K562 (cell line): ENCODE data around the gene LZTS3. TPM values are rescaled to one million over a fixed set of nuclear protein-coding genes. Genes with fewer than 3 reads are reported as not detected.

Experiments used
- ATAC-seq: fragments of 200-7000 bp; cut with Tn5 transposase; 3 replicates; pipeline ENCODE4 v1.9.1; 2020; ENCODE audit warnings: moderate library complexity
- BruUV-seq: library from RNA; stranded (reverse); fragments of 400-500 nt; replicated peaks from 2 replicates; lab custom pipeline; 2021; lab: Mats Ljungman, UMichigan
- CTCF ChIA-PET: fragments of 300-600 bp; formaldehyde crosslinking; extraction: SDS; loops from one replicate; lab custom pipeline; 2021; ENCODE audit warnings: low intra/inter-chr PET ratio; lab: Yijun Ruan, JAX
- POLR2A ChIA-PET: fragments of 300-600, 350-650 bp; sonication (Branson Sonifier 250); formaldehyde crosslinking; extraction: SDS; loops from one replicate; lab custom pipeline; 2021; ENCODE audit warnings: antibody characterized with exemption, inconsistent platforms; lab: Yijun Ruan, JAX
- DNase-seq, 4 experiments: peaks; one replicate each; pipeline versions ENCODE4 v3.0.0 to v3.0.0-alpha.2; 2011 to 2018; ENCODE audit warnings: low spot score in 3 of 4, mixed read lengths in 3 of 4; ENCODE audit errors: extremely low read depth in 1 of 4
- FAIRE-seq: peaks from 2 replicates; lab custom pipeline; 2011; peaks lifted over from hg19 to GRCh38; lab: Jason Lieb, UNC
- H2AFZ ChIP-seq: 2 replicates; pipeline ENCODE4 v1.6.0; 2011; ENCODE audit warnings: low read depth, low read length, control low read depth, inconsistent platforms
- H3K27ac ChIP-seq: fragments of 200-600 bp; 3 replicates; pipeline ENCODE4 v1.8.0; 2011; ENCODE audit warnings: low read depth, mild to moderate bottlenecking, control low read depth, inconsistent platforms, low read length, moderate library complexity, mixed read lengths; ENCODE audit errors: extremely low read depth
- H3K27me3 ChIP-seq, 2 experiments: fragments of 300-600 bp in 1 of 2; 2 replicates in 1 of 2; 3 replicates in 1 of 2; pipeline versions ENCODE4 v1.6.0 to v1.8.0; 2011; ENCODE audit warnings: inconsistent platforms in 2 of 2, low read length in 2 of 2, mild to moderate bottlenecking in 1 of 2, mixed read lengths in 1 of 2, moderate library complexity in 1 of 2; ENCODE audit not compliant: control insufficient read depth in 2 of 2, insufficient read depth in 2 of 2
- H3K36me3 ChIP-seq: fragments of 300-600 bp; 3 replicates; pipeline ENCODE4 v1.8.0; 2011; ENCODE audit warnings: mild to moderate bottlenecking, low read length, inconsistent platforms; ENCODE audit not compliant: control insufficient read depth, insufficient read depth
- H3K4me1 ChIP-seq, 2 experiments: fragments of 200-600 bp in 1 of 2; replicated peaks in 1 of 2; 2 replicates in 1 of 2; 3 replicates in 1 of 2; pipeline versions ENCODE4 v1.5.1 to v1.8.0; 2011; ENCODE audit warnings: inconsistent platforms in 2 of 2, low read length in 2 of 2, mild to moderate bottlenecking in 1 of 2, mixed read lengths in 1 of 2, moderate library complexity in 1 of 2; ENCODE audit not compliant: control insufficient read depth in 2 of 2, insufficient read depth in 2 of 2
- H3K4me2 ChIP-seq: 2 replicates; pipeline ENCODE4 v1.6.1; 2011; ENCODE audit warnings: low read length, control low read depth, inconsistent platforms, mixed read lengths; ENCODE audit not compliant: insufficient read depth
- H3K4me3 ChIP-seq: fragments of 200-600 bp; sonication (generic), shearing (Covaris generic); 2 replicates; pipeline ENCODE4 v1.5.1; 2016; ENCODE audit warnings: control low read depth, inconsistent platforms
- H3K79me2 ChIP-seq: fragments of 200-600 bp; 3 replicates; pipeline ENCODE4 v1.8.0; 2011; ENCODE audit warnings: low read length, inconsistent platforms; ENCODE audit not compliant: control insufficient read depth, insufficient read depth
- H3K9ac ChIP-seq, 2 experiments: 2 replicates each; pipeline versions ENCODE4 v1.6.0 to v1.6.1; 2011; ENCODE audit warnings: low read depth in 2 of 2, low read length in 2 of 2, control low read depth in 1 of 2, inconsistent platforms in 1 of 2, mild to moderate bottlenecking in 1 of 2, mixed read lengths in 1 of 2; ENCODE audit not compliant: insufficient read depth in 1 of 2
- H3K9me1 ChIP-seq: one replicate; pipeline ENCODE4 v1.6.0; 2011; ENCODE audit warnings: inconsistent platforms, mild to moderate bottlenecking, low read length, moderate library complexity; ENCODE audit not compliant: control insufficient read depth, insufficient read depth
- H3K9me3 ChIP-seq: replicated peaks from 2 replicates; pipeline ENCODE4 v1.5.1; 2011; ENCODE audit warnings: low read depth, low read length, inconsistent platforms; ENCODE audit not compliant: control insufficient read depth, insufficient read depth
- H4K20me1 ChIP-seq: replicated peaks from 2 replicates; pipeline ENCODE4 v1.6.1; 2011; ENCODE audit warnings: low read length, inconsistent platforms, mixed read lengths; ENCODE audit not compliant: control insufficient read depth, insufficient read depth
- HEY1 ChIP-seq: fragments of 250-450 bp; sonication (Bioruptor Pico); IDR thresholded peaks from 2 replicates; pipeline ENCODE4 v1.5.0; 2020; ENCODE audit warnings: mild to moderate bottlenecking, moderate library complexity, borderline replicate concordance
- HLTF ChIP-seq: fragments of 450-650 bp; IDR thresholded peaks from 2 replicates; pipeline ENCODE4 v1.6.1; 2016
- NCOA2 ChIP-seq, 2 experiments: fragments of 450-650 bp; IDR thresholded peaks; 2 replicates each; pipeline ENCODE4 v1.6.1; 2018; ENCODE audit warnings: mild to moderate bottlenecking in 2 of 2, moderate library complexity in 1 of 2; ENCODE audit not compliant: partially characterized antibody in 2 of 2
- SMAD3 ChIP-seq: fragments of 450-650 bp; formaldehyde crosslinking; conservative IDR thresholded peaks from 2 replicates; pipeline ENCODE4 v1.4.0; 2020; ENCODE audit warnings: mild to moderate bottlenecking
- SP1 ChIP-seq: sonication (generic); formaldehyde crosslinking; IDR thresholded peaks from 2 replicates; pipeline ENCODE4 v1.8.1; 2022; ENCODE audit warnings: mild to moderate bottlenecking, missing genetic modification reagents
- SRF ChIP-seq, 2 experiments: fragments of 250-450, 450-650 bp in 1 of 2; sonication (Bioruptor Pico) in 1 of 2; sonication (generic) in 1 of 2; formaldehyde crosslinking; IDR thresholded peaks; 2 replicates each; pipeline versions ENCODE4 v1.5.0 to v1.5.1; 2020 to 2022; ENCODE audit warnings: mild to moderate bottlenecking in 1 of 2, missing genetic modification reagents in 1 of 2
- ZNF263 ChIP-seq: sonication (generic); formaldehyde crosslinking; IDR thresholded peaks from 2 replicates; pipeline ENCODE4 v1.8.0; 2022; ENCODE audit warnings: mild to moderate bottlenecking, missing genetic modification reagents, borderline replicate concordance
- ZNF384 ChIP-seq: IDR thresholded peaks from 2 replicates; pipeline ENCODE4 v1.6.1; 2012; ENCODE audit warnings: low read depth, low read length, improper control_type of control experiment
- ZNF57 ChIP-seq: fragments of 450-650 bp; formaldehyde crosslinking; IDR thresholded peaks from 2 replicates; pipeline ENCODE4 v1.4.0; 2020; ENCODE audit warnings: mild to moderate bottlenecking, moderate library complexity
- ZNF644 ChIP-seq: fragments of 200-800 bp; sonication (Bioruptor generic); IDR thresholded peaks from 2 replicates; pipeline ENCODE4 v1.6.1; 2016; ENCODE audit warnings: low read depth, missing genetic modification characterization, missing compliant biosample characterization
- WGBS: fragments of 100-300 bp; shearing (Covaris generic); methylation state at CpG from one replicate; pipeline ENCODE4 v1.1.6; 2016; ENCODE audit warnings: low coverage, mixed read lengths; ENCODE audit not compliant: insufficient coverage; ENCODE audit errors: missing lambda C conversion rate; 5-methylcytosine and 5-hydroxymethylcytosine counted together
- in situ Hi-C: fragments of 300-500 bp; cut with MboI; formaldehyde crosslinking; loops from 4 replicates; pipeline ENCODE4 v1.15.0; 2018; ENCODE audit warnings: inconsistent platforms, mixed read lengths
- intact Hi-C: fragments of 100-400 bp; cut with micrococcal nuclease; formaldehyde crosslinking; loops from 2 replicates; pipeline ENCODE4 v1.14.2; 2022
- polyA plus RNA-seq, 8 experiments: library from polyadenylated mRNA; depleted of rRNA in 4 of 8; stranded (reverse) in 5 of 8; unstranded in 3 of 8; fragments of >200 nt; fragmentation: Nextera tagmentation in 2 of 8; fragmentation: Illumina TruSeq in 1 of 8; extraction: Ambion mirVana in 2 of 8; extraction: Trizol in 1 of 8; gene quantifications; 2 replicates each; pipeline versions ENCODE4 v1.2.1 to v1.2.3, GENCODE V29; 2011 to 2014; ENCODE audit warnings: inconsistent platforms in 1 of 8, missing spikeins in 1 of 8
- total RNA-seq, 7 experiments: library from RNA; depleted of rRNA in 6 of 7; stranded (reverse); fragments of >200 nt in 6 of 7; fragmentation: Illumina TruSeq in 2 of 7; extraction: Trizol in 2 of 7; gene quantifications; 2 replicates each; pipeline versions ENCODE4 v1.2.1 to v1.2.3, GENCODE V29; 2011 to 2021; ENCODE audit warnings: low replicate concordance in 1 of 7
- TF ChIP-seq, protein P1 (sequence below): sonication (generic); formaldehyde crosslinking; IDR thresholded peaks from 2 replicates; pipeline ENCODE4 v1.8.0; 2023; ENCODE audit warnings: mild to moderate bottlenecking, missing genetic modification reagents
- TF ChIP-seq, protein P2 (sequence below), 3 experiments: fragments of 200-800 bp in 1 of 3; sonication (Bioruptor generic) in 1 of 3; sonication (generic) in 1 of 3; formaldehyde crosslinking in 1 of 3; IDR thresholded peaks; 2 replicates each; pipeline versions ENCODE4 v1.6.1 to v1.8.0; 2016 to 2022; ENCODE audit warnings: mild to moderate bottlenecking in 2 of 3, missing compliant biosample characterization in 2 of 3, missing genetic modification characterization in 2 of 3, missing genetic modification reagents in 1 of 3

The LZTS3 gene
- total and polyA plus RNA-seq, 9 of the 15 experiments (the other 6 are each of a cell fraction or from before 2014, with no cell fraction given), result 0.07 to 2.9 (median 2.0) TPM

DNA sequence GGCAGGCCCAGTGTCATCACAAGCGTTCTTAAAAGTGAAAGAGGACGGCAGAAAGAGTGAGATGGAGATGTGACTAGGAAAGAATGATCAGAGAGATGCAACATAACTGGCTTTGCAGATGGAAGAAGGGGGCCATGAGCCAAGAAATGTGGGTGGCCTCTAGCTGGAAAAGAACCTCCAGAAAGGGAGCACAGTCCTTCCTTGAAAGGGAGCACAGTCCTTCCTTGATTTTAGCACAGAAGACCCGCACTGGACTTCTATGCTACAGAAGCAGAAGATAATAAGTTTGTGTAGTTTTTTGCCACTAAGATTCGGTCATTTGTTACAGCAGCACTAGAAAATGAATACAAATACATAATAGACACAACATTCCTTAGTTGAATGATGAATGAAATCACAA lies 7.0 kb upstream of the LZTS3 start:
- Histone ChIP-seq H2AFZ (no peak overlapping the region), H3K4me1 (peaks cover 4 to 6% of the 10 kb centered on the region in 2 experiments; a peak in 4 of 5 replicates), H3K9ac (no peak overlapping the region), H4K20me1 (no peaks in the 10 kb centered on the region), H3K9me3 (no peaks in the 10 kb centered on the region), H3K36me3 (no peaks in the 10 kb centered on the region), H3K4me3 (no peak overlapping the region), H3K79me2 (no peaks in the 10 kb centered on the region; the same call in 2 of the 3 replicates), H3K27me3 (no peaks in the 10 kb centered on the region), H3K4me2 (no peak overlapping the region), H3K27ac (no peak overlapping the region), H3K9me1 (no peaks in the 10 kb centered on the region)
- FAIRE-seq, result no peak
- POLR2A ChIA-PET, result no interaction called here
- DNase-seq, result no peak
- no TSS peak for BruUV-seq
- in situ Hi-C loops, result no loop called here
- CTCF ChIA-PET, result no interaction called here
- no peak for TF ChIP-seq SMAD3 (CRISPR knock-in tag)
- peak; percentile 89 for TF ChIP-seq ZNF263 (CRISPR knock-in tag)
- intact Hi-C loops, result no loop called here
- whole genome bisulfite sequencing, result 58% methylated on average over 4 of the region's 4 CpGs
- no peak for ATAC-seq

DNA sequence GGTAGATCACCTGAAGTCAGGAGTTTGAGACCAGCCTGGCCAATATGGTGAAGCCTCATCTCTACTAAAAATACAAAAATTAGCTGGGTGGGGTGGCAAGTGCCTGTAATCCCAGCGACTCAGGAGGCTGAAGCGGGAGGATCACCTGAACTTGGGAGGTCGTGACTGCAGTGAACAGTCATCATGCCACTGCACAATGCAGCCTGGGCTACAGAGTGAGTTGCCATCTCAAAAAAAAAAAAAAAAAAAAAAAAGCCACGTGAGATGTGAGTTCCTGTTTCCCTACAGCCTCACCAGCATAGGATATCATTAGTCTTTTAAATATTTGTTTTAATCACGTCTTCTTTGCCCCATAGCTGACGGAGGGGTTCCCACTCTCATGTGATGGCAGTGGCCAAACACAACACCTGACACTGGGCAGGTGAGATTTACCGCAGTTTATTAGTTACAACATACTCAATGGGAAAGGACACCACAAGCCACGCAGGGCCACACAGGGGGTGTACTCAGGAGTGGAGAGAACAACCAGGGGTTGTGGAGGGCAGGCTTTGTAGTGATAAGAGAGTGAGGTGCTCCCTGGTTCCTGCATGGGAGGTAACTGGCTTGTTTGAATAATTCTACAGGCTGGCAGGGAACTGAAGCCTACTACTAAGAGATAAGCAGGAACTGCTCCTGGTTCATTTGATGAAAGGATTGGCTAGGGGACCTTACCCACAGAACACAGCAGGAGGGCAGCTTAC lies 4.6 kb upstream of the LZTS3 start:
- CTCF ChIA-PET, result no interaction called here
- no peak overlapping the region for H2AFZ ChIP-seq
- ATAC-seq, result no peak
- H3K4me2 ChIP-seq, result peak overlapping the region; percentile 25; the same call in 1 of the 2 replicates
- H3K4me1 ChIP-seq, result peaks cover 4 to 20% of the 10 kb centered on the region in 2 experiments; a peak in 4 of 5 replicates
- no peaks in the 10 kb centered on the region for H3K9me1 ChIP-seq
- POLR2A ChIA-PET, result no interaction called here
- no TSS peak for BruUV-seq
- H4K20me1 ChIP-seq, result no peaks in the 10 kb centered on the region
- DNase-seq, result peak in 1 of 4 experiments; percentile 40
- H3K79me2 ChIP-seq, result peaks cover 11% of the 10 kb centered on the region; the same call in 2 of the 3 replicates
- H3K4me3 ChIP-seq, result no peak overlapping the region
- no peak for FAIRE-seq
- H3K9ac ChIP-seq, result peak overlapping the region in 1 of 2 experiments; percentile 68; a peak in 1 of 4 replicates
- 54% methylated on average over 7 of the region's 8 CpGs for WGBS
- H3K36me3 ChIP-seq, result no peaks in the 10 kb centered on the region
- no peaks in the 10 kb centered on the region for H3K9me3 ChIP-seq
- in situ Hi-C loops, result no loop called here
- intact Hi-C loops, result no loop called here
- H3K27ac ChIP-seq, result no peak overlapping the region
- no peaks in the 10 kb centered on the region for H3K27me3 ChIP-seq
- TF ChIP-seq ZNF644 (tag) (no peak), HLTF (no peak), HEY1 (no peak), ZNF384 (peak; percentile 67), ZNF57 (CRISPR knock-in tag) (no peak), SP1 (CRISPR knock-in tag) (no peak), NCOA2 (IDR thresholded peaks at IDR 0.05; ENCODE audit: partially characterized antibody in 2 of 2) (no peak), SRF (CRISPR knock-in tag; IDR thresholded peaks at IDR 0.05) (no peak)
- TF ChIP-seq, protein P1, sequence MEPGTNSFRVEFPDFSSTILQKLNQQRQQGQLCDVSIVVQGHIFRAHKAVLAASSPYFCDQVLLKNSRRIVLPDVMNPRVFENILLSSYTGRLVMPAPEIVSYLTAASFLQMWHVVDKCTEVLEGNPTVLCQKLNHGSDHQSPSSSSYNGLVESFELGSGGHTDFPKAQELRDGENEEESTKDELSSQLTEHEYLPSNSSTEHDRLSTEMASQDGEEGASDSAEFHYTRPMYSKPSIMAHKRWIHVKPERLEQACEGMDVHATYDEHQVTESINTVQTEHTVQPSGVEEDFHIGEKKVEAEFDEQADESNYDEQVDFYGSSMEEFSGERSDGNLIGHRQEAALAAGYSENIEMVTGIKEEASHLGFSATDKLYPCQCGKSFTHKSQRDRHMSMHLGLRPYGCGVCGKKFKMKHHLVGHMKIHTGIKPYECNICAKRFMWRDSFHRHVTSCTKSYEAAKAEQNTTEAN (CRISPR knock-in tag), result no peak
- TF ChIP-seq, protein P2, sequence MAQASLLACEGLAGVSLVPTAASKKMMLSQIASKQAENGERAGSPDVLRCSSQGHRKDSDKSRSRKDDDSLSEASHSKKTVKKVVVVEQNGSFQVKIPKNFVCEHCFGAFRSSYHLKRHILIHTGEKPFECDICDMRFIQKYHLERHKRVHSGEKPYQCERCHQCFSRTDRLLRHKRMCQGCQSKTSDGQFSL (CRISPR knock-in tag; IDR thresholded peaks at IDR 0.05), result no peak
- TF ChIP-seq, protein P2 (tag; IDR thresholded peaks at IDR 0.05), result no peak
